Stimulated activated CD4-positive, alpha-beta T cell treated with anti-CD3 and anti-CD28 coated beads, TNF-alpha, amount 100 ng/mL, for 24 hours (primary cell): ENCODE results near the gene U2AF2.

Source experiments
- DNase-seq, 3 experiments: peaks; one replicate each; pipeline ENCODE4 v3.0.0-alpha.2; 2020; ENCODE audit warnings: low read depth in 3 of 3

U2AF2 gene

DNA sequence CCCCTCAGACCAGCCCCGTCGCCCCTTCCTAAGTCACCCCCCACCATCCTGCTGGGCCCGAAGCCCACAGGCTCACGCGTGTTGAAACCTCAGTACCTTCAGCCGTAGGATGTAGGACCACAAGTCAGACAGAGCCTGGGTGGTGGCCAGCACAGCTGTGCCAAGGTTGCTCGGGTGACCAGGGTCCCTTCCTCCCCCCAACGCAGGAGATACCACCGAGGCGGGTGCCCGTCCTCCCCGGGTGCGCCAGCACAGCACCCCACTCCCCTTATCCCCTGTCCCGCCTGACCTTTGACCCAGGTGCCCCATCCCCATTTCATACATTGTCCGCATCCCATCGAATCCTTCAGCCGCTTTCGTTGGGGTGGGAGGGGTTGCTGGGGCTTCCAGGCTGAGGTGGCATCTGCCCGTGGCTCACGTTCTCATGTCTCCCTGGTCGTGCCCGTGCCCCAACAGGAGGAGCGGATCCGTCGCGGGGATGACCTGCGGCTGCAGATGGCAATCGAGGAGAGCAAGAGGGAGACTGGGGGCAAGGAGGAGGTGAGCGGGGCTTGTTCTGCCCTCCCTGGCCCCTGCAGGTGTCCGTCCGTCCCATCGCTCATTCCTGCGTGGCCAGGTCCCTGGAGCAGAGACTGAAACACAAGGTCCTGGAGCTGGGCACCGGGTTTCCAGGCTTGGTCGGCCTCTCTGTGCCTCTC lies 34.7 kb downstream of the U2AF2 start:
- DNase-seq = no peak

DNA sequence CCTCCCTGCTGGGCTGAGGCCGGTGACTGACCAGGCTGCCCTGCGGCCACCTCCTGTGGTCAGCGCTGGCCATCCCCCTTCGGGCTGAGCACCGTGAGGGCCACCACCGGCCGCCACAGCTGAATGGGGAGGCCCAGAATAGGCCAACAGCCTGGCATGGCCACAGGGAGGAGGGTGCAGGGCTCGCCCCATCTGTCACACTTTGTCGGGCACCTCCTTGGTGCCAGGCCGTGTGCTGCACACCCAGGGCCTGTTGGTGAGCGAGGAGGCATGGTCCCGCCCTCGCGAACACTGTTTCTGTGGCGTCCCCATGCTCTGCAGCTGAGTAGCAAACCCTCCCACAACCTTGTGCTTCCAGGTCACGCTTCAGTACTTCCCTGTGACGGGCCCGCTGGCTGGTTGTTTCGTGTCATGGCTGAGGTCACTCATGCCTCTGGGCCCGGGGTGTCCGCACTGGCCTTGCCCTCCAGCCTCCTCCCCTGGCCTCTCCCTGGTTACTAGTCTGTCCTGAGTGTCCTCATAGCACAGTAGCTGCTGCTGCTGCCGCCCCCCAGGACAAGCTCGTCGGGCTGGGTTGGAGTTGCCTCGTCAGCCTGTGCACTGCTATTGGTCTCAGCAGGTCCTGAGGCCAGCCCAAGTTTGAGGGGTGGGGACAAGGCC lies 35.4 kb downstream of the U2AF2 start:
- no peak for DNase-seq

DNA sequence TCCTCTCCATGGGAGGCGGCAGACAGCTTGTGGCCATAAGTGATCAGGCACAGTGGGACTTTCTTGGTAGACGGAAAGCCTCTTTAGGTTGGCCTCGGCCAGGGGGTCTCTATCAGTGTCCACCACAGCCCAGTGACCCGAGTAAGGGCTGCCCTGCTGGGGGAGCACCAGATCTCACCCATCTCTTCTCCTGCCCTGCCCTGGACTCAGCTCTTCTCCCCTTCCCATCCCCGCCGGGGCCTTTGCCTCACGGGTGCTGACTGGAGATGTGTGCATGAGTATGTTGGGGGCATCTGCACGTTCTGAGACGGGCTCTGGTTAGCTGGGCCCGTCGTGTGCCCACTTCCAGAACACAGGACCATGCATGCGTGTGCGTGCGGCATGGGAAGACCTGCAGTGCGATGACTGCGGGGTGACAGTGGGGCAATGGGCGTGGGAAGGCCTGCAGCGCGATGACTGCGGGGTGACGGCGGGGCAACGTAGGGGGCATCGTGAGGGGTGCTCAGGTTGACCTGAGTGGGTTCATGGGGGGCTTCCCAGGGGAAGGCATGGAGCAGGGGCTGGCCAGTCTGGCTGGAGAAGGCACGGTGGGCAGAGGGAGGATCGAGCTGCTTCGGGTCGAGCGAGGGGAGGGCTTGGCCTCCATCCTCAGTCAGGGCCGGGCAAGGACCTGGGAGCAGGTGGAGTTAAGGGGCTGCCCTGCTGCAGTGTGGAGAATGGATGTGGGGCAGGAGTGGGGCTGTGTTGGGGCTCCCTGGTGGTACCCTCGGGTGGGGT lies 36.1 kb downstream of the U2AF2 start:
- no peak for DNase-seq

DNA sequence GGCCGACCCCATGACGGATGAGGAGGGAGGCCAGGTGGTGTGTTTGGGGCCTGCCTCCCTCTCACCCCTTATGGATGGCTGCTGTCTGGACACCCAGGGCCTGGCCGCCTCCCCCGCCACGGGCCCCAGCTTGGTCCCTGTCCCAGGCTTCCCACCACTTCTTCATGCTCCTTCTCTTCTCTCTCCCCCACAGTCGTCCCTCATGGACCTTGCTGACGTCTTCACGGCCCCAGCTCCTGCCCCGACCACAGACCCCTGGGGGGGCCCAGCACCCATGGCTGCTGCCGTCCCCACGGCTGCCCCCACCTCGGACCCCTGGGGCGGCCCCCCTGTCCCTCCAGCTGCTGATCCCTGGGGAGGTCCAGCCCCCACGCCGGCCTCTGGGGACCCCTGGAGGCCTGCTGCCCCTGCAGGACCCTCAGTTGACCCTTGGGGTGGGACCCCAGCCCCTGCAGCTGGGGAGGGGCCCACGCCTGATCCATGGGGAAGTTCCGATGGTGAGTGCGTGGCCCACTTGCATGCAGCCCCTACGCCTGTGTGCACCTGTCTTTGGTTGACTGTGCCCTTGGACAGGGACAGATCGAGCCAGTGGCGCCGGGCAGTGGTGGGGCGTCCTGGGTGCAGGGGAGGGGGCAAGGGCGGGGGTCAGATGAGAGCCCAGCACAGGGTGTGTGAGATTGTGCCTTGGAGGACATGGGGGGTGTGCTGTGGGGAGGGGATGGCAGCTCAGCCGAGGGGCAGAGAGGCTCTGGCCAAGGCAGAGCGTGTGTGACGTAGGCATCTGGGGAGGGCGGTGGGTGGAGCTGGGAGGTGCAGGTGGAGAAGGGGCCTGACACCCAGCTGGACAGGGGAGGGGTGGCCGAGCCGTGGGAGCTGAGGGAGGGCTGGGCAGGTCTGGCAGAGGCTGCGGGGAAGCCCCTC lies 37.0 kb downstream of the U2AF2 start:
- DNase-seq = no peak

- DNase-seq = no peak
Measured at GRCh38 chr19:55692681-55693081, 37.8 kb downstream of the U2AF2 start.

GRCh38 chr19:55693336-55693974 lies 38.6 kb downstream of the U2AF2 start:
- no peak for DNase-seq

DNA sequence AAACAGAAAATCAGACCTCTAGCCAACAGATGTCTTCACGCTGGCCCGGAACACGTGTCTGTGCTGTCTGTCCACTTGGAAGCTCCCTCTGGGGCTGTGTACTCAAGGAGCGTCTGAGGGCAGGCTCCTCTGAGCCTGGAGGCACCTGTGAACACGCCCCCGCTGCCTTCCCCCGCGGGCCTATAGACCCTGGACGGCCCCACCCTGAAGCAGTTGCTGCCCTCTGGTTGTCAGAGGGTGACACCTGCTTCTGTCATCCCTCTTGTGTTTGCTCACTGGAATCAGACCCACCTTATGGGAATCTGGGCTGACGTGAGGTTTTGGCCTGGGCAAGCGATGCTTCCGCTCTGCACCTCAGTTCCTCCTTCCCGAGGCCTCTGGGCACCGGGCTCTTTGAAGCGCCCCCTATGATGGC lies 39.4 kb downstream of the U2AF2 start:
- DNase-seq = no peak

DNA sequence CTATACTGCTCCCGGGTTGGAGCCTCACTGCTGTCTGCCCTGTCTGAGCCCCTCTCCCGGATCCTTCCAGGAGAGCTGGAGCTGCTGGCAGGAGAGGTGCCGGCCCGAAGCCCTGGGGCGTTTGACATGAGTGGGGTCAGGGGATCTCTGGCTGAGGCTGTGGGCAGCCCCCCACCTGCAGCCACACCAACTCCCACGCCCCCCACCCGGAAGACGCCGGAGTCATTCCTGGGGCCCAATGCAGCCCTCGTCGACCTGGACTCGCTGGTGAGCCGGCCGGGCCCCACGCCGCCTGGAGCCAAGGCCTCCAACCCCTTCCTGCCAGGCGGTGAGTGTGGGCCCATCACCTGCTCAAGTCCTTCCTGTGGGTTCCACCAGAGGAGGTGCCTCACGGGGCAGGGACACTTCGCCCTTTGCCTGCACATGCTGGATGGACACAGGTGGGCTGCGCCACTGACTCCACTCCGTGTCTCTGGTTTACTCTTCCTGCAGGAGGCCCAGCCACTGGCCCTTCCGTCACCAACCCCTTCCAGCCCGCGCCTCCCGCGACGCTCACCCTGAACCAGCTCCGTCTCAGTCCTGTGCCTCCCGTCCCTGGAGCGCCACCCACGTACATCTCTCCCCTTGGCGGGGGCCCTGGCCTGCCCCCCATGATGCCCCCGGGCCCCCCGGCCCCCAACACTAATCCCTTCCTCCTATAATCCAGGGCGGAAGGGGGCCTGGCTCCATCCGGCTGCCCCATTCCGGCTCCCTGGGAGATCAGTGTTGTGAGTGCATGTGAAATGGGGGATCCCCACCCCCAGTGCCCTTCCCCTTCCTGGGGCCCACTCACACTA lies 40.0 kb downstream of the U2AF2 start:
- no peak for DNase-seq

DNA sequence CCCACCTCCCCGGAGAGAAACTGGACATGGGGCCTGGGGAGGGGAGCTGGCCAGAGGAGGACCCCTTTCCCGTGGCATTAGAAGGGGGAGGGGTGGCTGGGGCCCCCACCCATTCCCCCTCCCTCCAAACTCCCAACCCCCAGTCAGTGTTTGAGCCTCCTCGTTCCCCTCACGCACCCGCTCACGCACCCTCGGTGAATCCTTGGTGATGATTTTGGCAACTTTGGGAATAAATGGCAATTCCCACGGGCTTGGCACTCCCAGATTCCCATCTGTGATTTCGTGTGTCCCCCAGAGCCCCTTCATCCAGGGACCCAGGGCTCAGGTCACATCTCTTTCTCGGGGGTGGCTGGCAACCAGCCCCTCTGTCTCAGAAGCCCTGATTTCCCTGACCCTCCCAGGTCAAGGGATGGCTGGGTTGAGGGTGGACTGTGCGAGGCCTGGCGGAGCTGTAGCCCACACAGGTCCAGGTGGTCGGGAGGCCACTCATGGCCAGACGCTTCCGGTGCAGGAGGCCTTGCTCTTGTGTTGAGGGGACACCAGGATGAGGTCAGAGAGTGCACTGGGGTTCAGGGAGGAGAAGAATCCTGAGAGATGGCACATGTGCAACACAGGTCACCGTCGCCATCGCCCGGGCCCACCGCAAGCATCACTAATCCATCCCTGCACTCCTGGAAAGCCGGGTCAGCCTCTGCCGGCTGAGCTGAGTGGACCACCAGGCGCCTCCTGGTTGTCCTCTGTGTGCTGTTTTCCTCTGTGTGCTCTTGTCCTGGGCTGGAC lies 40.9 kb downstream of the U2AF2 start:
- no peak for DNase-seq

- DNase-seq = no peak
Measured at GRCh38 chr19:55696301-55697068, 41.6 kb downstream of the U2AF2 start.

- no peak for DNase-seq
Measured at GRCh38 chr19:55697069-55697440, 42.2 kb downstream of the U2AF2 start.

GRCh38 chr19:55697698-55698097 lies 42.9 kb downstream of the U2AF2 start:
- no peak for DNase-seq

DNA sequence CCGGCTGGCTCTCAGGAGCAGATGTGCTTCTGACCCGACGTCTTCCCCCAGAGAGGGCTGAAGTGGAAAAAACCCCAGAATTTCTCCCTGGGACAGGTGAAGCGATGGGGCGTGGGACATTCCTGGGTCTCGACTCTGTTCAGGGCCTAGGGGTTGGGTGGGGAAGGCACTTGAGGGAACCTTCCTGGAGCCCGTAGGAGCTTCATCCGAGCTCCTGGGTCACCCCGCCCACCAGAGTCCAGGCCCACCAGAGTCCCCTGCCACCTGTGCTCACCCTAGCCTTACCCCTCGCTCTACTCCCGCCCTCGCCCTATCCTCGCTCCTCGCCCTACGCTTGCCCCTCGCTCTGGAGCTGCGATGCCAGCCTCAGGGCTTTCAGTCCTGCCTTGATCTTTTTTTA lies 43.4 kb downstream of the U2AF2 start:
- DNase-seq = no peak

- no peak for DNase-seq
Measured at GRCh38 chr19:55699221-55699620, 44.4 kb downstream of the U2AF2 start.

DNA sequence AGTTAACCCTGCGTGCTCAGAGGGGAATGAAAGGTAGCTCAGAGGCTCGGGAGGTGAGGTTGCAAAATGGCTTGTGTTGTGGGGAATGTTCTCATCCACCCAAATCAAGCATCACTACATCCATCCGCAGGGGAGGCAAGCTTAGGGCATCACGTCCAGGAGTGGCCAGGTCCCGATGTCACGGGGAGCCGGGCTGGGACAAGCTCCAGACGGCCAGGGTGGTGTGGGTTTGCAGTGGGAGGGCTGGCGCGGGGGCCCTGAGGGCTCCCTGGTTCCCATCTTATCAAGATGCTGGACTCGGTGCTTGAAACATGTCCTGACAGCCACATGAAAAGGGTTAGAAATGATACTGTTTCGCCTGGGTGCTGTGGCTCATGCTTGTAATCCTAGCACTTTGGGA lies 46.0 kb downstream of the U2AF2 start:
- no peak for DNase-seq

DNA sequence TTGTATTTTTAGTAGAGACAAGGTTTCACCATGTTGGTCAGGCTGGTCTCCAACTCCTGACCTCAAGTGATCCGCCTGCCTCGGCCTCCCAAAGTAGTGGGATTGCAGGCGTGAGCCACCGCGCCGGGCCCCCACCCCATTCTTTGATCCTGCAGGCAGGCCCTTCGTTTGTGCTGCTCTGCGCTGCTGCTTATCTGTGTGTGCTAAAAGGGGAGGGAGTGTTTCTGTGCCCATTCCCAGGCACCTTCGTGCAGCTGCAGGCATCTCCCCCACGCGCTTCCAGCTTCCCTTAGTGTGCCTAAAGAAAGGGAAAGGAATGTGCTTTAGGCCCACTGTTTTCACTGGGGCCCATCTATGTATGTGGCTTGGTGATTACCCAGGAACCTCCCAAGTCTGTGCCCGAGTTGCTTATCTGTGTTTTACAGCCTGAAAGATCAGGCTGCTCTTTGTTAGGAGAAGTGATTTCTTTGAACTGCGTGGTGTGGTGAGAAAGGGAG lies 47.3 kb downstream of the U2AF2 start:
- no peak for DNase-seq

GRCh38 chr19:55703790-55704215 lies 49.0 kb downstream of the U2AF2 start:
- peak; percentile 28 to 53 (median 31) for DNase-seq

DNA sequence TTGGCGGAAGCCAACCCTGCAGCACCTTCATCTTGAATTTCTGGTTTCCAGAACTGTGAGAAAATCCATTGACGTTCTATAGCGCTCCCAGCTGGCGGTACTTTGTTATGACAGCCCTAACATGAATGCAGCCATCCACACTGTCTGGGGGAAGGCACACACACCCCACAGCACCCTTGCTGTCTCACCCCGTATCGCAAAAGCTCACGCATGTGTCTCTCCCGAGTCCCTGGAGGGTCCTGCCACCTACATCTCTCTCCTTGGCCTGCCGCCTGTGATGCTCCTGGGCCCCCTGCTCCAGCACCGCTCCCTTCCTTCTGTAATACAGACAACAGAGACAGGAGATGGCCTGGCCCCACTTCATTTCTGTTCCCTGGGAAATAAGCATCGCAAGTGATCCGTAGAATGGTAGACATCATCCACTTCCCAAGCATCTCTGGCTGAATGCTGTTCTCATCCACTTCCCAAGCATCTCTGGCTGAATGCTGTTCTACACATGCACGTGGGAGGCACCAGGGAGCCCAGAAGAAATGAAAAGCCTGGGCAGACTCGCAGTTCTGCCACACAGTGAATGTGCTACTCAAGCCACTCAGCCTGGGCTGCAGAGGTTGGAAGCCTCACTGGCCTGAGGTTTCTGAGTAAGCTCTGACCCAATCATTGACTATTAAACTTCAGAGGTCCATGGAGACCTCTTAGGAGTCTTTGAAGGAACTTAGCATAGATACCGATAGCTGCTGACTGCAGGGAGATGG lies 49.8 kb downstream of the U2AF2 start:
- DNase-seq = no peak
